Measurements from ENCODE around the gene CHCHD4. TPM values are rescaled to one million over a fixed set of nuclear protein-coding genes. Genes with fewer than 3 reads are reported as not detected.

CHCHD4 gene
- polyA plus RNA-seq, 1 donor from 2014 or later: 24.6 TPM

DNA sequence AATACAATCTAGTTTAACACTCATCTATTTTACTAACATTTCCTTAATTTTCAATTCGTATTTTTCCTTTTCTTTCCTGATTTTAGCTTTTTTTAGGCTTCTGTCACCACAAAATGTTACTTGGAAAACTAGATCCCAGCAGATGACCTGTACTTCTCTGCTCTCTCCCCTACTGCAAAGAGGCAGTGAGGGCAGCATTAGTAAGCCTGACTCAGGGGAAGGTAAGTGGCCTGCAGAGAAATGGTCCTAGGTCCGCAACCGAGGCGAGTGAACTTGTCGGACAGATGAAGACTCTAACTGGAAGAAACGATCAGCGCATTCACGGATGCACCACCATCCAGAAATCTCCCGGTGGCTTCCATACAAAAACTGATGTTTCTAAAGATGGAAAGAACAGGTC, 20.6 kb upstream of the CHCHD4 start:
- H3K4me3 ChIP-seq (ENCODE audit: low read length): no peak overlapping the region
- no peaks in the 10 kb centered on the region for H4K20me1 ChIP-seq (ENCODE audit: insufficient read depth)
- H3K36me3 ChIP-seq (ENCODE audit: insufficient read depth, low read length): peaks cover 25% of the 10 kb centered on the region
- H3K4me2 ChIP-seq (ENCODE audit: low read length): no peak overlapping the region
- H3K79me2 ChIP-seq (replicated peaks; ENCODE audit: insufficient read depth, low read length): no peaks in the 10 kb centered on the region
- H2AFZ ChIP-seq (ENCODE audit: low read depth, low read length): no peak overlapping the region
- no peaks in the 10 kb centered on the region for H3K9me3 ChIP-seq (ENCODE audit: low read length)
- H3K9me2 ChIP-seq (ENCODE audit: insufficient read depth, low read length): no peaks in the 10 kb centered on the region
- TF ChIP-seq RAD21 (conservative IDR thresholded peaks at IDR 0.05) (no peak), POLR2AphosphoS5 (IDR thresholded peaks at IDR 0.05) (no peak), TAF1 (IDR thresholded peaks at IDR 0.05; ENCODE audit: low read depth) (no peak), EZH2 (IDR thresholded peaks at IDR 0.05; ENCODE audit: borderline replicate concordance, insufficient read depth, low read length, poor library complexity, severe bottlenecking) (no peak), EP300 (conservative IDR thresholded peaks at IDR 0.05; ENCODE audit: poor library complexity, severe bottlenecking) (no peak), MXI1 (conservative IDR thresholded peaks at IDR 0.05; ENCODE audit: poor library complexity, severe bottlenecking) (no peak), SMC3 (conservative IDR thresholded peaks at IDR 0.05; ENCODE audit: poor library complexity) (no peak)
- TF ChIP-seq, protein P1, sequence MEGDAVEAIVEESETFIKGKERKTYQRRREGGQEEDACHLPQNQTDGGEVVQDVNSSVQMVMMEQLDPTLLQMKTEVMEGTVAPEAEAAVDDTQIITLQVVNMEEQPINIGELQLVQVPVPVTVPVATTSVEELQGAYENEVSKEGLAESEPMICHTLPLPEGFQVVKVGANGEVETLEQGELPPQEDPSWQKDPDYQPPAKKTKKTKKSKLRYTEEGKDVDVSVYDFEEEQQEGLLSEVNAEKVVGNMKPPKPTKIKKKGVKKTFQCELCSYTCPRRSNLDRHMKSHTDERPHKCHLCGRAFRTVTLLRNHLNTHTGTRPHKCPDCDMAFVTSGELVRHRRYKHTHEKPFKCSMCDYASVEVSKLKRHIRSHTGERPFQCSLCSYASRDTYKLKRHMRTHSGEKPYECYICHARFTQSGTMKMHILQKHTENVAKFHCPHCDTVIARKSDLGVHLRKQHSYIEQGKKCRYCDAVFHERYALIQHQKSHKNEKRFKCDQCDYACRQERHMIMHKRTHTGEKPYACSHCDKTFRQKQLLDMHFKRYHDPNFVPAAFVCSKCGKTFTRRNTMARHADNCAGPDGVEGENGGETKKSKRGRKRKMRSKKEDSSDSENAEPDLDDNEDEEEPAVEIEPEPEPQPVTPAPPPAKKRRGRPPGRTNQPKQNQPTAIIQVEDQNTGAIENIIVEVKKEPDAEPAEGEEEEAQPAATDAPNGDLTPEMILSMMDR (IDR thresholded peaks at IDR 0.05; ENCODE audit: poor library complexity, severe bottlenecking): no peak
- TF ChIP-seq, protein P2, sequence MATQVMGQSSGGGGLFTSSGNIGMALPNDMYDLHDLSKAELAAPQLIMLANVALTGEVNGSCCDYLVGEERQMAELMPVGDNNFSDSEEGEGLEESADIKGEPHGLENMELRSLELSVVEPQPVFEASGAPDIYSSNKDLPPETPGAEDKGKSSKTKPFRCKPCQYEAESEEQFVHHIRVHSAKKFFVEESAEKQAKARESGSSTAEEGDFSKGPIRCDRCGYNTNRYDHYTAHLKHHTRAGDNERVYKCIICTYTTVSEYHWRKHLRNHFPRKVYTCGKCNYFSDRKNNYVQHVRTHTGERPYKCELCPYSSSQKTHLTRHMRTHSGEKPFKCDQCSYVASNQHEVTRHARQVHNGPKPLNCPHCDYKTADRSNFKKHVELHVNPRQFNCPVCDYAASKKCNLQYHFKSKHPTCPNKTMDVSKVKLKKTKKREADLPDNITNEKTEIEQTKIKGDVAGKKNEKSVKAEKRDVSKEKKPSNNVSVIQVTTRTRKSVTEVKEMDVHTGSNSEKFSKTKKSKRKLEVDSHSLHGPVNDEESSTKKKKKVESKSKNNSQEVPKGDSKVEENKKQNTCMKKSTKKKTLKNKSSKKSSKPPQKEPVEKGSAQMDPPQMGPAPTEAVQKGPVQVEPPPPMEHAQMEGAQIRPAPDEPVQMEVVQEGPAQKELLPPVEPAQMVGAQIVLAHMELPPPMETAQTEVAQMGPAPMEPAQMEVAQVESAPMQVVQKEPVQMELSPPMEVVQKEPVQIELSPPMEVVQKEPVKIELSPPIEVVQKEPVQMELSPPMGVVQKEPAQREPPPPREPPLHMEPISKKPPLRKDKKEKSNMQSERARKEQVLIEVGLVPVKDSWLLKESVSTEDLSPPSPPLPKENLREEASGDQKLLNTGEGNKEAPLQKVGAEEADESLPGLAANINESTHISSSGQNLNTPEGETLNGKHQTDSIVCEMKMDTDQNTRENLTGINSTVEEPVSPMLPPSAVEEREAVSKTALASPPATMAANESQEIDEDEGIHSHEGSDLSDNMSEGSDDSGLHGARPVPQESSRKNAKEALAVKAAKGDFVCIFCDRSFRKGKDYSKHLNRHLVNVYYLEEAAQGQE (IDR thresholded peaks at IDR 0.05; ENCODE audit: borderline replicate concordance): no peak
- peak overlapping the region; percentile 19 for H3K9ac ChIP-seq (ENCODE audit: low read length)
- H3K27ac ChIP-seq (ENCODE audit: low read length): no peak overlapping the region
- H3F3A ChIP-seq (ENCODE audit: insufficient read depth, low read length, poor library complexity, severe bottlenecking): no peaks in the 10 kb centered on the region
- H3K27me3 ChIP-seq (ENCODE audit: insufficient read depth, low read depth, low read length): no peaks in the 10 kb centered on the region

DNA sequence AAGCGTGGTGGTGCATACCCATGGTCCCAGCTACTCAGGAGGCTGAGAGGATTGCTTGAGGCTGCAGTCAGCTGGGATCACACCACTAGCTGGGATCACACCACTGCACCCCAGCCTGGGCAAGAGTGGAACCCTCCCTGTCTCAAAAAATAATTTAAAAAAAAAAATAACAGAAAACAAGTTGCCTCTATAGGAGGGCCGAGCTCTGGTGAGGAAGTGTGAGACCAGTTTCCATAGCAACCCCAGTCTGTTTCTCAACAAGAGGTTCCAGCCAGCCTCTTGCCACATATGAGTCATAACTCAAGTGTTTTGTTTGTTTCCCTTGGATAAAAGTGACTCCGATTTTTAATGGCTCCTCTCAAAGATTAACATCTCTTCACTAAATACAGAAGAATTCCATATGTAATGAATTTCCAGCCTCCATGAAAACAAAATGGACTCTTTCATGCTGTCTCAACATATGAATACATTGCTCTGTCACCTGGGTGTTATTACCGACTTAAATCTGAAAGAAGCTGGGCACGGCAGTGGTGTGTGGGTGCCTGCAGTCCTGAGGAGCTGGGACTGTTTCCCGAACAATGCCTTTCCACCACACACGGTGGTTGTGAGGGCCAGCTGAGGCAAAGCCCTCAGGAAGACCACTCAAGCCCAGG, 19.9 kb upstream of the CHCHD4 start:
- TF ChIP-seq EP300 (conservative IDR thresholded peaks at IDR 0.05; ENCODE audit: poor library complexity, severe bottlenecking) (no peak), SMC3 (conservative IDR thresholded peaks at IDR 0.05; ENCODE audit: poor library complexity) (no peak), RAD21 (conservative IDR thresholded peaks at IDR 0.05) (no peak)
- Histone ChIP-seq H3K27ac (ENCODE audit: low read length) (peak overlapping the region; percentile 51), H3K9ac (ENCODE audit: low read length) (peak overlapping the region; percentile 19), H3K79me2 (replicated peaks; ENCODE audit: insufficient read depth, low read length) (no peaks in the 10 kb centered on the region), H3K4me3 (ENCODE audit: low read length) (no peak overlapping the region), H3K4me2 (ENCODE audit: low read length) (no peak overlapping the region), H3K9me2 (ENCODE audit: insufficient read depth, low read length) (no peaks in the 10 kb centered on the region), H3K9me3 (ENCODE audit: low read length) (no peaks in the 10 kb centered on the region), H4K20me1 (ENCODE audit: insufficient read depth) (no peaks in the 10 kb centered on the region), H3K36me3 (ENCODE audit: insufficient read depth, low read length) (peaks cover 25% of the 10 kb centered on the region), H2AFZ (ENCODE audit: low read depth, low read length) (no peak overlapping the region), H3K27me3 (ENCODE audit: insufficient read depth, low read depth, low read length) (no peaks in the 10 kb centered on the region), H3F3A (ENCODE audit: insufficient read depth, low read length, poor library complexity, severe bottlenecking) (no peaks in the 10 kb centered on the region)

Data from neural cell (in vitro differentiated cells).